Measurements from ENCODE around the gene IPO5.

DNA sequence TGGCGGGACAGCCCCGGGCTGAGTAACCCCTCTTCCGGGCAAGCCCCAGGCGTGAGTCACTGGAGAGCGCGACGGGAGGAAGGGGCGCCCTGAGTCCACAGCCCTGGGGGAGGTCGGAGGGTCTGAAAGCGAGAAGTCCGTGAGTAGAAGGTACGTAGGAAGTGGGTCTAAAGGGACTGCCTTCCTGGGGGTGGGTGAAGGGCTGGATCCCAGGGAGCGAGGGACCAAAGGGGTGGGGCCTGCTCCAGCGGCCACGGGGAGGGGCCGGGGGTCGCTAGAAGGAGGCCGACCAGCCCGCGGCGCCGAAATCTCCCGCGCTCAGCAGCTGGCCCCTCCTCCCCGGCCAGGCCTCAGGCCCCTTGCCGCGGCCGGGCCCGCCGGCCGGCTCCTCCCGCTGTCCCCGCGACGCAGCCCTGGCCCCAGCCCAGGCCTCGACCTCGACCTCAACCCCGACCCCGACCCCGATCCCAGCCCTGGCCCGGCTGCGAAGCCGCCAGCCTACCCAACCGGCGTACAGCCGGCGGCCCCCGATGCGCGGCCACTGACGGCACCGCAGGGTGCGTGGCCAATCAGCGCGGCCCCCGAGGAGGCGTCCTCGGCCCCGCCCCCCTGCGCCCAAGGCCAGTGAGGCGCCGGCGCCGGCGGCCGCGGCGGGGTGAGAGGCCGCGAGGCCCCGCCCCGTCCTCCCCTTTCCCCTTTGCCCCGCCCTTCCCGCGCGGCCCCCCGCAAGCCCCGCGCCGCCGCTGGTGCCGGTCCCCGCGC, 22.6 kb downstream of the IPO5 start:
- TF ChIP-seq CTCF (IDR thresholded peaks at IDR 0.05; ENCODE audit: low read depth, low read length) (no peak), POLR2A (IDR thresholded peaks at IDR 0.05; ENCODE audit: extremely low read depth, insufficient read length) (peak; percentile 72), MAX (IDR thresholded peaks at IDR 0.05; ENCODE audit: low read depth, low read length) (peak; percentile 40)

Data from NB4 (cell line).